HG03354 (cell line): ENCODE measurements around the gene SHC4.
A peak's percentile ranks its signal among the peaks of the same experiment; 100 is the strongest.
"Not testable (repeated sequence)": the region's sequence is repeated elsewhere in the genome, so short reads cannot be mapped to it uniquely, and the experiment has no call there.

Source experiments
- ATAC-seq: cut with Tn5 transposase; IDR thresholded peaks from one replicate; pipeline ENCODE4 v1.9.1; 2021; ENCODE audit warnings: mild to moderate bottlenecking; ENCODE audit not compliant: unreplicated experiment, poor library complexity, severe bottlenecking

SHC4 gene

GRCh38 chr15:48972750-48973503 lies 9.2 kb upstream of the SHC4 start:
- ATAC-seq: no peak

GRCh38 chr15:48970926-48971325 lies 7.2 kb upstream of the SHC4 start:
- ATAC-seq: not testable (repeated sequence)

GRCh38 chr15:48968066-48968465 lies 4.3 kb upstream of the SHC4 start:
- ATAC-seq: no peak

- ATAC-seq: no peak
Measured at GRCh38 chr15:48967336-48967735, 3.6 kb upstream of the SHC4 start.

GRCh38 chr15:48966595-48967301 lies 3.0 kb upstream of the SHC4 start:
- ATAC-seq: peak; percentile 78

- ATAC-seq: peak; percentile 62
Measured at GRCh38 chr15:48965972-48966371, 2.3 kb upstream of the SHC4 start.

GRCh38 chr15:48964898-48965297 lies 1.2 kb upstream of the SHC4 start:
- no peak for ATAC-seq

- no peak for ATAC-seq
Measured at GRCh38 chr15:48962662-48963523, 826 bp downstream of the SHC4 start.

- no peak for ATAC-seq
Measured at GRCh38 chr15:48955967-48956366, 7.8 kb downstream of the SHC4 start.

- no peak for ATAC-seq
Measured at GRCh38 chr15:48955370-48955769, 8.3 kb downstream of the SHC4 start.

GRCh38 chr15:48954538-48954937 lies 9.2 kb downstream of the SHC4 start:
- no peak for ATAC-seq

GRCh38 chr15:48946840-48947187 lies 16.9 kb downstream of the SHC4 start:
- ATAC-seq: no peak

GRCh38 chr15:48946074-48946839 lies 17.5 kb downstream of the SHC4 start:
- no peak for ATAC-seq

- ATAC-seq: no peak
Measured at GRCh38 chr15:48945386-48945785, 18.3 kb downstream of the SHC4 start.

- ATAC-seq: no peak
Measured at GRCh38 chr15:48941904-48942303, 21.8 kb downstream of the SHC4 start.

- peak; percentile 97 for ATAC-seq
Measured at GRCh38 chr15:48940508-48940907, 23.2 kb downstream of the SHC4 start.

GRCh38 chr15:48939648-48940047 lies 24.1 kb downstream of the SHC4 start:
- no peak for ATAC-seq

GRCh38 chr15:48937886-48938285 lies 25.8 kb downstream of the SHC4 start:
- ATAC-seq: no peak

- ATAC-seq: no peak
Measured at GRCh38 chr15:48936666-48937065, 27.1 kb downstream of the SHC4 start.

GRCh38 chr15:48935236-48935635 lies 28.5 kb downstream of the SHC4 start:
- no peak for ATAC-seq
